HG03460 (cell line): Measurements from ENCODE around the gene C19orf44.
"Not testable (repeated sequence)": the region's sequence is repeated elsewhere in the genome, so short reads cannot be mapped to it uniquely, and the experiment has no call there.

Experiments
- ATAC-seq: cut with Tn5 transposase; IDR thresholded peaks from one replicate; pipeline ENCODE4 v1.9.1; 2021; ENCODE audit not compliant: unreplicated experiment

The C19orf44 gene

GRCh38 chr19:16532440-16533234, 36.4 kb downstream of the C19orf44 start:
- ATAC-seq, result no peak

GRCh38 chr19:16535381-16535780, 39.2 kb downstream of the C19orf44 start:
- ATAC-seq, result no peak

- no peak for ATAC-seq
These were observed 39.9 kb downstream of the C19orf44 start for GRCh38 chr19:16536130-16536529.

GRCh38 chr19:16537111-16537510, 40.9 kb downstream of the C19orf44 start:
- no peak for ATAC-seq

GRCh38 chr19:16540948-16541347, 44.8 kb downstream of the C19orf44 start:
- ATAC-seq, result no peak

GRCh38 chr19:16541526-16542044, 45.4 kb downstream of the C19orf44 start:
- peak; percentile 11 for ATAC-seq

GRCh38 chr19:16542045-16542909, 46.1 kb downstream of the C19orf44 start, which contains the start of gene CHERP:
Gene CHERP (minus strand): TSS chr19:16542437. CDS start chr19:16542378, 59 bp downstream.
- ATAC-seq, result peak; percentile 66

- no peak for ATAC-seq
These were observed 46.8 kb downstream of the C19orf44 start for GRCh38 chr19:16542910-16543472.

- ATAC-seq, result not testable (repeated sequence)
These were observed 47.5 kb downstream of the C19orf44 start for GRCh38 chr19:16543734-16544133.

GRCh38 chr19:16544473-16545231, 48.5 kb downstream of the C19orf44 start:
- ATAC-seq, result no peak

GRCh38 chr19:16548956-16549355, 52.8 kb downstream of the C19orf44 start:
- no peak for ATAC-seq

GRCh38 chr19:16551902-16552301, 55.7 kb downstream of the C19orf44 start:
- ATAC-seq, result not testable (repeated sequence)

- ATAC-seq, result no peak
These were observed 58.6 kb downstream of the C19orf44 start for GRCh38 chr19:16554776-16555175.

GRCh38 chr19:16559780-16560276, 63.6 kb downstream of the C19orf44 start:
- ATAC-seq, result no peak

GRCh38 chr19:16561382-16561781, 65.2 kb downstream of the C19orf44 start:
- no peak for ATAC-seq

- no peak for ATAC-seq
These were observed 66.4 kb downstream of the C19orf44 start for GRCh38 chr19:16562608-16563025.

GRCh38 chr19:16564842-16565241, 68.6 kb downstream of the C19orf44 start:
- ATAC-seq, result no peak

GRCh38 chr19:16566161-16566560, 70.0 kb downstream of the C19orf44 start:
- no peak for ATAC-seq

GRCh38 chr19:16566702-16567101, 70.5 kb downstream of the C19orf44 start:
- ATAC-seq, result no peak

- ATAC-seq, result no peak
These were observed 73.6 kb downstream of the C19orf44 start for GRCh38 chr19:16569609-16570320.
